Fibroblast of upper back skin (primary cell): Measurements from ENCODE around the gene METRN.

ENCODE experiments used
- DNase-seq: peaks from one replicate; pipeline ENCODE4 v3.0.0-alpha.2; 2013

Gene METRN

DNA sequence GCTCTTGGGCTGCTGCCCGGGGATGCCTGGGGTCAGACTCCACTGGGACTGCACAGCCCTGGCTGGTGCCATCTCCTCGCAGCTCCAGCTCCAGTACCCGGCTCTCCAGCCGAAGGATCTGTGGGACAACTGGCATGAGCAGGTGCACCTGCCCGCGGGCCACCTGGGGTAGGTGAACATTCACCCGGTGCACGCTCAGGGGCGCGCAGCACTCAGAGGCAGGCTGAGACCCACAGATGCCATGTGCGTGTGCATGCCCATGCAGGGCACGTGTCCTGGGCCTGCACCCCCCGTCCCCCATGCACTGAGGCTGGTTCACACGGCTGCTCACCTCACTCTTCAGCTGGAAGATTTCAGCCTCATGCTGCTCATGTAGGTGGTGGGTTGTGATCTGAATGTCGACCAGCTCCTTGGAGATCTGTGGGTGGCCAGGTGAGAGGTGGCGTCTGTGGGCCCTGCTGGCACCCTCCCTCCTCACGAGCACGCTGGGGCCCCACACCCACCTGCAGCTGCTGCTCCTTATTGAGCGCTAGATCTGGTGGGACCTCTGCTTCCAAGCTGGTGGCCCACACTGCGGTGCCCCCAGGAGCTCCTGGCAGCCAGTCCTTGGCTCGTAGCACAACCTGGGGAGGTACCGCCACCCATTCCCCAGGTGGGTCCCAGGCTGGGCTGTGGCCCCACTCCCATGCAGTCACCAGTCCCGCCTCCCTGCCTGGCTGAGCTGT, 10.7 kb downstream of the METRN start:
- DNase-seq, result no peak

DNA sequence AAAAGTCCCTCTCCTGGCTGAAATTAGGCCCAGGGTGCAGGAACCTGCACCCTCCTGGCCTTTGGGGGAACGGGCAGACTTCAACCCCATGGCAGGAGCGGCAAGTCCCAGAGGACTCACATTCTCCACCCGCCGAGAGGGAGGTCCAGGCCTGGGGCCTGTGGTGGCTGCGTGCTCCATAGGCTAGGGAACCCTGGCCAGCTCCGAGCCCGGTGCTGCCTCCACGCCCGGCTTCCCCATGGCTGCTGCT, 11.2 kb downstream of the METRN start:
- no peak for DNase-seq

DNA sequence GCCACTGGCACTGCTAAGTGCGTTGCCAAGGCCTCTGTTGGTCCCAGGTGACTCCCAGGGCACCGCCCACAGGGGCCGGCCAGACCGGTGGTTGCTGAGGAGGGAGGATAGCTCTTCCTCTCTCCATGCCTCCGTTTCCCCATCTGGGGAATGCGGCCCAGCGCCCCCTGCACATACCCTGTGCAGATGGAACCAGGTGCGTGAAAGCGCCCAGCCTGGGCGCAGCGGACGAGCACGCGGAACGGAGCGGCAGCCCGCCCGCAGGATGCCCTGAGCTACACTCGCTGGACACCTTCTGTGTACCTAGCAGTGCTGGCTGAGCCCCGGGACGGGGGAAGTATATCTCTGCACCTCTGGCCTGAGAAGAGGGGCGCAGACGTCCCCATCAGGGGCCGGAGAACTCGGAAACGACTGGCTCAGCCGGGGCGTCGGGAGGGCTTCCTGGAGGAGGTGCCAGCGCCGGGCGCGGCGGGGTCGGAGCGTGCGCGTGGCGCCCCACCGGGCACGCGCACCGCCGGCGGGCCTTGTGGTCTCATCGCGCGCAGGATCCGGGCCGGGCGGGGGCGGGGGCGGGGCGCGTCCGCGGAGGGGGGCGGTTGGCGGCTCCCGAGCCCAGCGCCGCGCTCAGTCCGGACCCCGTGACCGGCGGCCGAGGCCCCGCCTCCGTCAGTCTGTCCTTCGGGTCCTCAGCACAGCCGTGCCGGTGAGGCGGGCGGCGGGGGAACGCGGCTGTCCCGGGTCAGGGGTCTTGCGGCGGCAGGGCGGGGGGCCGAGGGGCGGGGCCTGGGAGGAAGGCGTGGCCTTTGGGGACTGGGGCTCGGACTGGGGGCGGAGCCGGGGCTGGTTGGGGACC, 11.7 kb downstream of the METRN start, which contains the start of the genes CCDC78 and HAGHL:
Gene CCDC78, minus strand, starts transcription at position 6 of the 853 bp plus-strand sequence. CDS start 76 bp downstream, outside the sequence.
Gene HAGHL, plus strand, starts transcription at position 669 of the 853 bp plus-strand sequence. CDS start 404 bp downstream, outside the sequence.
- DNase-seq, result peak; percentile 34

DNA sequence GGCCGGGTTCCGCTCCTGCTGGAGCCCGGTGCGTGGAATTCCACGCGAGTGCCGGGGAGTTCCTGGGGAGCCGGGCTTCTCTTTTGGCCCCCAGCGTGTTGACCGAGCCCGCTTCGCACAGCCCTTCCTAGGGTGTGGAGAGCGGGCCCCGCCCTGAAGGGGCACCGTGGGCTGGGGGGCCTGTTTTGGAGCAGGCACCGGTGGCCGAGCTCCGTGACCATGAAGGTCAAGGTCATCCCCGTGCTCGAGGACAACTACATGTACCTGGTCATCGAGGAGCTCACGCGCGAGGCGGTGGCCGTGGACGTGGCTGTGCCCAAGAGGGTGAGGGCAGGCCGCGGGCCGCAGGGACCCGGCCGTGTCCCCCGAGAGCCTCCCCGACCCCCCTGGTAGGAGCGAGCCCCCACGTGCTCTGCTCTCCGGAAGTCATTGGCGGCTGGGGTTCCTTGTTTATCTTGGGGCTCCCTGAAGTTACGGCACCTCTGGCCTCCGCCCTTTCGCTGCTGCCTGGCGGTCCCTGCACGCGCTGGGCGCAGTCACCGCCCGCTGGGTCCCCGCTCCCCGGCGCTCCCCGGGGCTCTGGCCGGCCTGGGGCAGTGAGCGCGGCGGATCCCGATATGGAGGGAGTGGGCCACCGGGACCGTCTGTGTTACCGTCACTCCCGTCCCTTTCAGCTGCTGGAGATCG, 12.5 kb downstream of the METRN start:
- DNase-seq, result no peak

DNA sequence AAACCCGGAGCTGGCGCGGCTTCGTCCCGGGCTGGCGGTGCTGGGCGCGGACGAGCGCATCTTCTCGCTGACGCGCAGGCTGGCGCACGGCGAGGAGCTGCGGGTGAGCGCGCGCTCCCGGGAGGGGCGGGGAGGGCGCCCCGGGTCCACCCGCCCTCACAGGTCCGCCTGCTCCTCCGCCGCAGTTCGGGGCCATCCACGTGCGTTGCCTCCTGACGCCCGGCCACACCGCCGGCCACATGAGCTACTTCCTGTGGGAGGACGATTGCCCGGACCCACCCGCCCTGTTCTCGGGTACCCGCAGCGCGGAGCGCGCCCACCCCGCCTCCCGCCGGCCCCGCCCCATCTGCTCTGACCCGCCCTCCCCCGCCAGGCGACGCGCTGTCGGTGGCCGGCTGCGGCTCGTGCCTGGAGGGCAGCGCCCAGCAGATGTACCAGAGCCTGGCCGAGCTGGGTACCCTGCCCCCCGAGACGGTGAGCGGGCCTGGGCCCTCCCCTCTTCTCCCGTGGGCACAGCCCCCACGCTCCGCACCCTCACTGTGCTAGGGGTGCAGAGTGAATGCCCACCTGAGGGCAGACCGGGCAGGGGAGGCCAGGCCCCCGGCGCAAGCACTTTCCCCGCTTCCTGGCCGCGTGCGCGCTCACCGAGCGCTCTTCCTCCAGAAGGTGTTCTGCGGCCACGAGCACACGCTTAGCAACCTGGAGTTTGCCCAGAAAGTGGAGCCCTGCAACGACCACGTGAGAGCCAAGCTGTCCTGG, 13.4 kb downstream of the METRN start:
- peak; percentile 72 for DNase-seq

DNA sequence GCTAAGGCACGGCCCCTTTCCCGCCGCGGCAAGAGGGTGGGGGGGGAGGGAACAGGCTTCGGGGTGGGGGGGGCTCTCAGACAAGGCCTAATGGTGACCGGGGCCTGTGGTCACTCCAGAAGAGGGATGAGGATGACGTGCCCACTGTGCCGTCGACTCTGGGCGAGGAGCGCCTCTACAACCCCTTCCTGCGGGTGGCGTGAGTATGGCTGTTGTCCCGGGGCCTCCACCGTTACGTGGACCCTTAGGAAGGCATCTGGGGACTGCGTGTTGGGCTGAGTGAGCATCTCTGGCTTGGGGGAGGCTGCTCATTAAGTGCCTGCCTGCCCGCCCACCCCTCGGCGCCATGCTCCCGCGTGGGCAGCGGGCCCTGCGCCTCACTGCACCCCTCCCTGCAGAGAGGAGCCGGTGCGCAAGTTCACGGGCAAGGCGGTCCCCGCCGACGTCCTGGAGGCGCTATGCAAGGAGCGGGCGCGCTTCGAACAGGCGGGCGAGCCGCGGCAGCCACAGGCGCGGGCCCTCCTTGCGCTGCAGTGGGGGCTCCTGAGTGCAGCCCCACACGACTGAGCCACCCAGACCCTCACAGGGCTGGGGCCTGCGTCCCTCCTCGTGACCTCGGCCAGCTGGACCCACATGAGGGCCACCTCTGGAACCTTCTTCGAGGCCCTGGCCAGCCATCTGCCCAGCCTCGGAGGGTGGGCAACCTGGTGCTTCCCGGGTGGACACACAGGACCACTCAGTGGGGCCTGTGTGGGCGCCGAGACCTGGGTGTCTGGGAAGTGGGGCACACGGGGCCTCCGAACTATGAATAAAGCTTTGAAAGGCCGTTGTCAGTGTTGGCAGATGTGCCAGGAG, 14.2 kb downstream of the METRN start:
- DNase-seq, result no peak

DNA sequence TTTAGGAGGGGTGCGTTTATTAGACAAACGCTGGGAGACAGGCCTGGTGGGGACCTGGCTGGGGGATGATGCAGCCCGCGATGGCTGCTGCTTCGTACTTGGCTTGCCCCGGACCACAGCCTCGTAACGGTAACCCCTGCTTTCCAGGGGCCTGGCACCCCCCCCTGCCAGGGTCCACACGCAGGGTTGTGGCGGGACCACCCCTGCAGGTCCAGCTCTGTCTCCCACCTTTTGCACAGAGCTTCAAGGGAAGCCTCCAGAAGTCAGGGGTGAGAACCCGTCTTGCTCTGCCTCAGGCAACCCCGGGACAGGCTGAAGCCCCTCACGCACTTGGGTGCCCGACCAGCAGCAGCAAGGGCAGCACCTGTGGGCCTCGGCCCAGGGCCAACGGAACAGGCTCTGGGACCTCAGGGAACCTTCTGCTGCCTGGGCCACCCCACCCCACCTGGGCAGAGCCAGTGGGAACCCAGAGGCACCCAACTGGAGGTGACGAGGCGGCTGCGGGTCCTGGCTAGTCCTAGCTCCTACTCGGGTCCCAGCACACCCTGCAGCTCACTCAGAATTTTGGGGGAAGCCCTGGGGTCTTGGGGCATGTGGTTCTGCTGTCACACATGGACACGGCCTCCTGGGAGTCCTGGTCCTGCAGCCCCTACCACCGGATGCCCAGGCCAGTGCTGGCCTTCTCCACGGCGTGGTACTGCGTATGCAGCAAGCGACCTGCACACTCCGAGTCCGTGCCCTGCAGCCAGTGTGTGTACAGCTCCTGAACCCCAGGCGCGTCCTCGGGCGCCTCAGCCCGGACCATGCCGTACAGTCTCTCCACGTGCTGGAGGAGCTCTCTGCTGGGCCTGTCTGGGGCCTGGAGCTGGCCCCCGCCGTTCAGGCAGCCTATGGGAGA, 15.1 kb downstream of the METRN start:
- no peak for DNase-seq

DNA sequence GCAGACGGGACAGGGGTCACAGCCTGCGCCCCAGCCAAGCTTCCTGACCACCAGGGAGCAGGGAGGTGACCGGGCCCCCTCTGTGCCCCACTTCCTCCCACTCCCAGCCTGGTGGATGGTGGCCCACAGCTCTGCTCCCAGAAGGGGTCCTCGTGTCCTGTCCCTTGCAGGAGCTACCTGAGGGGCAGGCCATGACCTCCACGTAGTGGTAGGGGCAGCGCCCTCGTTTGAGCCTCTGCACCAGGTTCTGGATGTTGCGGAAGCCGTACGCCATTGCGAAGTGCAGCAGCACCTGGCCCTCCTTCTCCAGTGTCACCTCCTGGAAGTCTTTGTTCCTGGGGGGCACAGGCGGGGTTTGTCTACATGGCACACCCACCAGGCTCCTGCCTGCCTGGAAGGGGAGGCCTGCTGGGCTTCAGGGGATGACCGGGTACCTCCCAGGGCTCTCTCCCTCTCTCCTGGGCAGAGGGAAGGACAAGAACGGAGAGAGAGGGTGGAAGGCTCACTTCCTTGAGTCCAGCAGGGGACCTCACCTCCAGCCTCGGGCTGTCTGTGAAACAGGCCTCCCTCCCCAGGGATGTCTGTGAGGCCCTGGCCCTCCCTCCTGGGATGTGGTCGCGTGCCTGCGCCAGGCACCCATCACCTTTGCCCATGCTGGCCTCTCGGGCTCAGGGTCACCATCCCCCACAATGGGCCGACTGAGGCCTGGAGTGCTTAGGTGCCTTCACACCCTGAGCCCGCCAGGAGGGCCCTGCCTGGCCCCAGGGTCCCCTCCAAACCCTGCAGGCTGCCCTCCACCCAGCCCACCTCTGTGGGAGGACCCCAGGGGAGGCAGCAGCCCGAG, 16.0 kb downstream of the METRN start:
- DNase-seq, result no peak

DNA sequence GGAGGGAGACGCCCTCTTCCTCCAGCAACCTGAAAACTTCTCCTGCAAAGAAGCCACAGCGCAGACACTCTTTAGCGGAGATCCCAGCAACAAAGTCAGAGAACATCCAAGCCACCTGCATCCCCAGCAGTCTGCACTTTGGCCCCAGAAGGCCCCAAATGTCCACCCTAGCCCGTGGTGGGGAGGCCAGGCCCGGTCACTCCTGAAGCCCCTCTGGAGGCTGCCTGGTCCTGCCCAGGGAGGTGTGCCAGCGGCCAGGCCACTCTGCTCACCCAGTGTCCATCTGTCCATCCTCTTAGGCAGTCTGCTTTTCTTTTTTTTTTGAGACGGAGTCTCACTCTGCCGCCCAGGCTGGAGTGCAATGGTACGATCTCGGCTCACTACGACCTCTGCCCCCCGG, 17.4 kb downstream of the METRN start:
- DNase-seq, result no peak

DNA sequence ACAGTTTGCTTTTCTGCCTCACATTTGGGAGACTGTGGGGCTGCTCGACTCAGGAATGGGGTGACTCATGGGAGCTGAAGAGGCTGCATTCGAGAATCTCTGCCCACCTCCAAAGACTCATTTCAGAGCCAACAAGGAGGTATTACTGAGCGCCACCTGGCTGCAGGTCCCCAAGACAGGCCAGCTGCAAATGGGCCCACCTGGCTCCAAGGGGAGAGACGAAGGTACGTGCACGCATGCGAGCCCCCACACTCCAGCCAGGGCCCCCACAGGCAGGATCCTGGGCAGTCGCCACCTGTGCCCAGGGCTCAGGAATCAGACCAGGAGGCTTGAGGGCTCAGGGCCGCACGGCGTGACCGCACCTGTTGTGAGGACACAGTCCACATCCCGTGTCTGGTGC, 18.0 kb downstream of the METRN start:
- no peak for DNase-seq

DNA sequence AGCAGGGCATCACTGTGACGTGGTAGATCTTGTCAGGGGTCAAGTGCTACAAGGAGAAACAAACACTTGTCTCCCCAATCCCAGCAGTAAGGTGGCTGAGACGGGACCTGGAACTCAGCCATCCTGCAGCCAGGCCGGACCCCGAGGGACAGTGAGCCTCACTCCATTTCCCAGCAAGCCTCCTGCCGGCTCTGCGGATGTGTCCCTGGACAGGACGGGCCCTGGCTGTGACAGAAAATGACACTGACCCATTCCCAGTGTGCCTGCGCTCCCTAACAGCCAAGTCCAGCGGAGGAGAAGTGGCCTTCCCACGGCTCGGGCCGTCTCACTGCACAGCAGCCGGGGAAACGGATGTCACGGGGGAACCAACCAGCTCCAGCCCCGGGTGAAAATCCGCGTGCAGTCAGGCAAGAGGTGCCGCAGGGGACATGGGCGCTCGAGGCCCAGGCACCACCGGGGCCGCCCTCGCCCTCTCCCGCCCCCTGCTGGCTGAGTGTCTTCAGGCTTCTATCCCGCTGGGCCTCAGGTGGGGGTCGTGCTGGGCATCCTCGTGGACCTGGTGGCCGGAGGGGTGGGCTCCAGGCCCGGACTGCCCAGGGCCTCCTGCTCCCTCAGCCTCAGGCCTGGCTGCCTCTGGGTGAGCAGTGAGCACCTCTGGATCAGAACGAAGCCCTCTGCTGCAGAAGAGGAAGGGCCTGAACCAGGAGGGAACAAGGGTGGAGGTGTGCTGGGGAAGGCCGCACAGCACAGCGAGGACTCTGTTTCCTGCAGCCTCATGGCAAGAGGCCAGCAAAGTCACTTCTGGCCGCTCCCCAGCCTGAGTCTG, 18.7 kb downstream of the METRN start:
- no peak for DNase-seq

DNA sequence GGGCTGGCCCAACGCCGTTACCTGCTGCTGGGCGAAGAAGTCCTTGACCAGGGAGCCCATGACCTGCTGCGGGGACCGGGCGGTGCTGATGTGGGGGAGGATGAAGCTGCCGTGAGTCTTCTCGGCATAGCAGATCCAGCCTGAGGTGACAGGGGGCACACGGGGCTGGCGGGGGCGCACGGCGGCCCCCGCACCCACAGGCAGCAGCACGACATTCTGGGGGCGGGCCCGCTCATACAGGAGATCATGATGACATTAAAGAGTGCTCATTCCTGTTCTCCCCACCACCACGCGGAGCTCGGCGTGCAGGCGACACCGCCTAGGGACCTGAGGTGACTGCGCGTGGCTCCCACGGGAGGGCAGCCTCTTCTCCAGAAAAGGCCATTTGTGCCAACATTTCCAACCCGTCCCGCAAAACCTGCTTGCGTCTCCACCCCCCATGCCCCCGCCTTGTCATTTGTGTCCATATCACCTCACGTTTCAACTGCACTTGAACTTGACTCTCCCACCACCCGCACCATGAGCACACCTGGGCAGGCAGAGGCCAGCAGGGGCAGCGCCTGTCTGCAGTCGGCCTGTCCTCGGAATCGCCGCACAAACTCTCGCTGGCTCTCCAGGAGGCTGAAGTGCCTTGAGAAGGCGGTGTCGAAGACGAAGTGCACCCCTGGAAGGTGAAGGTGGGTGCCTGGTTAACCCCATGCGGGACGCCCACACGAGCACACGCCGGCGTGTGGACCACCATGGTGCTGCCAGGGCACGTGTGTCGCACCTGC, 19.5 kb downstream of the METRN start:
- no peak for DNase-seq

DNA sequence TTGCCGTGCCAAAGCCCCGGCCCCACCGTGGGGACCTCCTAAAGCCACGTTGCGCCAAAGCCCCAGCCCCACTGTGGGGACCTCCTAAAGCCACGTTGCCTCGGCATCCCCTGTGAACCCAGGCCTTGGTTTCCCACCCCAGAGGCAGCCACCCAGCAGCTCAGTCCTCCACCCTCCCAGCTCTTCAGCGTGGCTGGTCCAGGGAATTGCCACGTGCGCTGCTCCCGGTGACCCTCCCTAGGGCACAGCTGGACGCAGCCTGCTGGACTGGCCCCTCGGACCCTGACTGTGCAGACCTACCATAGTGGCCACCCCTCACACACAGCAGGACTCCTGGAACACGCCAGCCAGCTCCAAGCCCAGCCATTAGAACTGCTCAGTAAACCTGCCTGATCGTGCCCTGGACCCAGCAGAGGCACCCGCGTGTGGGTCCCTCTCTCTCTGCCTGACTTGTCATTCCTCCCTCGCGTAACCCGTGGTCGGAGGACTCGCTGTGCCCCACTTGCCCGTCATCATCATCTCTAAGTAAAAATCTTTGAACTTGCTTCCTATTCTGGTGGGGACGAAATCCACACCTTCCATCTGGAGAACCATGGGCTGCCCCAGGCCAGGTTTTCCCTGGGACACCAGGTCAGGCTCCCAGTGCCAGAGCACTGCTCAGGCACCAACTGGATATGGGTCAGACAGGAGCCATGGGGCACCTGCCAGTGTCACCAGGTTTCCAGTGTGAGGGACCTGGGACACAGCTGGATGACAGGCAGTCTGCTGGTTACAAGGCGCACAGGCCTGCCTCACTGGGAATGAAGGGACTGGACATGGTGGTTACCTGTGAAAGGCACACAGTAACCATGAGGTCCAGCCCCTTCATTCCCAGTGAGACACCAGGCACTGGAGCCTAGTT, 20.3 kb downstream of the METRN start:
- DNase-seq, result no peak

DNA sequence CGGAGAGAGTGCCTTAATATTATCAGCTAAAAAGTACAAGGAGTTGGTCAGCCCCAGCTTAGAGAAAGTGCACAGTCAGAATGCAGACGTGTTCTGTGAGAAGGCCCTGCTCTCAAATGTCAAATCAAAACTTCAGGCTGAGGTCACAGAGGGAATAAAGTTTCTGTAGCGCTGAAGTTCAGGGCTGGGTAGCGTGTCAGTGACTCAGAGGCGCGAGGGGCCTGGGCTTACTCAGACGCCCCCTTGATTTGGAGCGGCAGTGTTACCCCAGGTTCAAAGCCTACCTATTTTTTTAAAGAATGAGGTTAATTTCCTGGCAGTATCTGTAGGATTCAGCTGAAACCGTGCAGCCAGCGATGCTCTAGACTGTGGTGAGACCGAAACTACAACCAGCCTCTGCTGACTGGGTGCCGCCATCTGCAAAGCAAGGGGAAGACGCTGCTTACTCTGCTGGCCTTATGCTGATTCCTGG, 21.1 kb downstream of the METRN start:
- DNase-seq, result no peak

DNA sequence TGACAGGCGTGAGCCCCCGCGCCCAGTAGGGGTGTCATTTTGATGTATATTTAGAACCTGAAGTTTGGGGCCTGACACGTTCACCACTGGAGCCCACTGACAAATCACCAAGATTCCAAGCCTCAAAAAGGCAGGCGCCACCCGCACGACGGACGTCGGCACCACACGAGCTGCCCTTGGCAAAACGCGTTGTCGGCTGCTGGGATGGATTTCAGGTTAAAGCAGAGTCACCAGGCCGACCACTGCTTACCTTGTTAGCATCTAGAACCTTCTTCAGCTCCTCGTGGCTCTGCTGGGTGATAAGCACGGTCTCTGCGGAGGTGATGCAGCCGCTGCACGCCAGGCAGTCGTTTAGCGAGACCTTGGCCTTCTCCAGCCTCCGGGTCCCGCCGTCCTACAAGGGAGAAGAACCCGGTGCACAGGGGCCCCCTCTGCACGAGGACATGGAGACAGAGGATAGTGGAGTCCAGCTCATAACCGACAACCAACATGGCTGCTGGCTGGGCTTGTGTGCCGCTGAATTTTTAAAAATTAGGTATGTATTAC, 22.1 kb downstream of the METRN start:
- no peak for DNase-seq
